GM13977 (cell line): Measurements from ENCODE around the gene MAP3K7.

ENCODE experiments used
- DNase-seq: peaks from one replicate; pipeline ENCODE4 v3.0.0; 2012; ENCODE audit warnings: low spot score
- CTCF ChIP-seq: IDR thresholded peaks from 2 replicates; pipeline ENCODE4 v1.5.1; 2012; ENCODE audit warnings: mild to moderate bottlenecking, control low read depth; ENCODE audit not compliant: insufficient read depth; ENCODE audit errors: extremely low read depth, missing control alignments
- in situ Hi-C: fragments of 300-500 bp; cut with MboI; formaldehyde crosslinking; loops from one replicate; pipeline ENCODE4 v1.12.0; 2022; ENCODE audit warnings: low sequenced_read_pairs, low pct_unique_long_range_greater_than_20kb, mixed read lengths, inconsistent platforms; ENCODE audit not compliant: unreplicated experiment

MAP3K7 gene

GRCh38 chr6:90521955-90522354 is 64.9 kb downstream of the MAP3K7 start:
- DNase-seq: no peak
- in situ Hi-C loops: no loop called here
- no peak for TF ChIP-seq CTCF

- in situ Hi-C loops: no loop called here
- no peak for DNase-seq
- no peak for TF ChIP-seq CTCF
These were observed 70.7 kb downstream of the MAP3K7 start for GRCh38 chr6:90516074-90516660.

DNA sequence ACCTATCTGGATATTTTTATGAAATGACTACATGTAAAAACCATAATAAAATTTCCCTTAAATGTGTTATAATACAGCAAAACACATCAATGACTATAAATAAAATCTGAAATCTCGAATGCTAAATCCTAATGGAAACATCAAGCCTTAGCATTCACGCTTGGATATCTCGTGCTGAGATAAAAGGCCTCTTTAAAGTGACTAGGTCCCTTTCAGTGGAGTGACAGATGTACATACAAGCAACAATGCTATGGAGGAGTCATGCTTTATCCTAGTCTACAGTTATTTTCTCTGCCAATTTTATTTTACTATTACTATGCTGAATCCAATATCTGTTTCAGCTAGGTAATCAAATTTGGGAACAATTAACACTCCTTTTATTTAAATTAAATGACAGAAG is 72.4 kb downstream of the MAP3K7 start:
- DNase-seq: no peak
- in situ Hi-C loops: no loop called here
- no peak for TF ChIP-seq CTCF

DNA sequence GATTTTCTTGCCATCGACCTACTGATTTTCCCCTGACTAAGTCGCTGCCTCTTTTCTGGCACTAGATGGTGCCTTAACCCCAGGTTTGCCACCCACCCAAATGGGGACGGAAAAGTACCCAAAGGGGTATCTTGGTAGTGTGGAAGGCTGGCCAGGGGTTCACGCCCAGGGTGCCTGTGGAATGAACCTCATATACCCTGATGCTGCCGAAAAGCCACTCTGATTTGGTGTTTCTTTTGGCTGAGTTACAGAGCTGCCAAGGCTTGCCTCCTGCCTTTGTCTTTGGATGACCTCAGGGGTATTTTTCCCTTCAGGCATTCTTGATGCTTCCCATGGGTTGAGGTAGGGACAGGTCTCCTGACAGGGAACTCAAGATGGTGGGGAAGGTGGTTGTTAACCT is 78.1 kb downstream of the MAP3K7 start:
- DNase-seq: no peak
- in situ Hi-C loops: no loop called here
- TF ChIP-seq CTCF: no peak

DNA sequence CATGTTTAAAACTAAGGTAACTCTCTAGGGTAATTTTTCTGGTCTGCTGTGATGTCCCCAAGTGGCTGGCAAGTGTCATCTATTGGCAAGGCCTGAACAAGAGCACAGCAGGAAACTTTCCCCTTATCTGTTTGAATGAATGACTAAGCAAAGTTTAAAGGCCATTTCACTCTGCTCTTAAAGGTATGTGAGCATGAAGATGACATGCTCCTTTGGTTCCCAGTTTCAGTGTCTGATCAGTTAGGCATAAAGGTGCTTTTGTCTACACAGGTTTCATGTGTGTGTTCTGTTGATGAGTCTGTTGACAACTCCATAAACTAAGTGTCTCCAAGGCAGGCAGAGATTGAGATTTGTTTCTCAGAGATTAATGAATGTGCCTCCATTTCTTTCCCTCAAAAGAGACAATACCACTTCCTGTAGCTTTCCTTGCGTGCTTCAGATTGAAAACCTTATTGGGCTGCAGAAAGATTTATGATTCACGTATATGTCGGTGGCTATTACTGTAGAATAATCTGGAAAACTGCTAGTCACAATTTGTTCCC is 83.9 kb downstream of the MAP3K7 start:
- peak; percentile 11 for DNase-seq
- no peak for TF ChIP-seq CTCF
- in situ Hi-C loops: no loop called here

DNA sequence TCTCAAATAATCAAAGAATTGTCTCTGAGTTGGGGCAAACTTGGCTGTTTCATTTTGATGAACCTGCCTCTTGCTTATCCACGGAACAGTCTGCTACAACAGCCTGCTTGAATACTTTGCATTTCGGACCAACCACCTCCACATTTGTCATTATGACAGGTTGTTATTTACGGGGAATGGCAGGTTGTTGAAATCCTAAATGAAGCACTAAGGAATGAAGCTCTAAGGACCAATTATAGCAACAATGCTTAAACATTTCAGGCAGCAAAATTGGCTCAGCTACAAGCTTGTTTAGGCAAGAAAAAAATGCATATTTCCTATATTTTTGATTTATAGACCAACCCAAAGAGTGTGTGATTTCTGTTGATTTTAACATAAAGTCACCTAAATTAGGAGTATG is 84.5 kb downstream of the MAP3K7 start:
- TF ChIP-seq CTCF: no peak
- DNase-seq: no peak
- in situ Hi-C loops: no loop called here
